GM18951 (cell line): Measurements from ENCODE around the gene MIXL1.

Experiments
- POLR2A ChIP-seq: IDR thresholded peaks from 4 replicates; pipeline ENCODE4 v1.6.1; 2011; ENCODE audit warnings: mild to moderate bottlenecking; ENCODE audit not compliant: insufficient read length, insufficient read depth; ENCODE audit errors: extremely low read depth
- in situ Hi-C: fragments of 300-500 bp; cut with MboI; formaldehyde crosslinking; loops from one replicate; pipeline ENCODE4 v1.12.0; 2022; ENCODE audit warnings: low sequenced_read_pairs, mixed read lengths, inconsistent platforms; ENCODE audit not compliant: unreplicated experiment

MIXL1 gene

GRCh38 chr1:226274138-226274537 lies 50.7 kb downstream of the MIXL1 start:
- in situ Hi-C loops = no loop called here
- no peak for TF ChIP-seq POLR2A

GRCh38 chr1:226276077-226276682 lies 52.7 kb downstream of the MIXL1 start:
- TF ChIP-seq POLR2A = no peak
- in situ Hi-C loops = no loop called here
